ENCODE data around the gene CEMIP.

GRCh38 chr15:80730387-80730786 is 48.8 kb upstream of the CEMIP start:
- TF ChIP-seq CTCF (IDR thresholded peaks at IDR 0.05), result no peak
- no peak for TF ChIP-seq POLR2AphosphoS5 (IDR thresholded peaks at IDR 0.05; ENCODE audit: low read depth, low read length)
- no peak for TF ChIP-seq MEF2A (IDR thresholded peaks at IDR 0.05; ENCODE audit: borderline replicate concordance, low read depth)
- no peak for TF ChIP-seq RAD21 (IDR thresholded peaks at IDR 0.05; ENCODE audit: low read length)
- TF ChIP-seq SIN3A (IDR thresholded peaks at IDR 0.05; ENCODE audit: borderline replicate concordance, low read depth, low read length), result no peak
- no peak for TF ChIP-seq RFX5 (IDR thresholded peaks at IDR 0.05; ENCODE audit: low read length)
- TF ChIP-seq GABPA (IDR thresholded peaks at IDR 0.05; ENCODE audit: low read depth), result no peak
- TF ChIP-seq NRF1 (IDR thresholded peaks at IDR 0.05; ENCODE audit: low read depth, low read length), result no peak
- TF ChIP-seq NFIC (IDR thresholded peaks at IDR 0.05; ENCODE audit: borderline replicate concordance), result no peak
- TF ChIP-seq ZBTB33 (IDR thresholded peaks at IDR 0.05; ENCODE audit: borderline replicate concordance, low read depth), result no peak
- TF ChIP-seq TAF1 (IDR thresholded peaks at IDR 0.05; ENCODE audit: borderline replicate concordance, low read depth, low read length), result no peak
- no peak for TF ChIP-seq CHD2 (IDR thresholded peaks at IDR 0.05; ENCODE audit: low read length, partially characterized antibody)
- TF ChIP-seq EZH2phosphoT487 (IDR thresholded peaks at IDR 0.05; ENCODE audit: borderline replicate concordance, low read depth), result no peak
- TF ChIP-seq, protein P1, sequence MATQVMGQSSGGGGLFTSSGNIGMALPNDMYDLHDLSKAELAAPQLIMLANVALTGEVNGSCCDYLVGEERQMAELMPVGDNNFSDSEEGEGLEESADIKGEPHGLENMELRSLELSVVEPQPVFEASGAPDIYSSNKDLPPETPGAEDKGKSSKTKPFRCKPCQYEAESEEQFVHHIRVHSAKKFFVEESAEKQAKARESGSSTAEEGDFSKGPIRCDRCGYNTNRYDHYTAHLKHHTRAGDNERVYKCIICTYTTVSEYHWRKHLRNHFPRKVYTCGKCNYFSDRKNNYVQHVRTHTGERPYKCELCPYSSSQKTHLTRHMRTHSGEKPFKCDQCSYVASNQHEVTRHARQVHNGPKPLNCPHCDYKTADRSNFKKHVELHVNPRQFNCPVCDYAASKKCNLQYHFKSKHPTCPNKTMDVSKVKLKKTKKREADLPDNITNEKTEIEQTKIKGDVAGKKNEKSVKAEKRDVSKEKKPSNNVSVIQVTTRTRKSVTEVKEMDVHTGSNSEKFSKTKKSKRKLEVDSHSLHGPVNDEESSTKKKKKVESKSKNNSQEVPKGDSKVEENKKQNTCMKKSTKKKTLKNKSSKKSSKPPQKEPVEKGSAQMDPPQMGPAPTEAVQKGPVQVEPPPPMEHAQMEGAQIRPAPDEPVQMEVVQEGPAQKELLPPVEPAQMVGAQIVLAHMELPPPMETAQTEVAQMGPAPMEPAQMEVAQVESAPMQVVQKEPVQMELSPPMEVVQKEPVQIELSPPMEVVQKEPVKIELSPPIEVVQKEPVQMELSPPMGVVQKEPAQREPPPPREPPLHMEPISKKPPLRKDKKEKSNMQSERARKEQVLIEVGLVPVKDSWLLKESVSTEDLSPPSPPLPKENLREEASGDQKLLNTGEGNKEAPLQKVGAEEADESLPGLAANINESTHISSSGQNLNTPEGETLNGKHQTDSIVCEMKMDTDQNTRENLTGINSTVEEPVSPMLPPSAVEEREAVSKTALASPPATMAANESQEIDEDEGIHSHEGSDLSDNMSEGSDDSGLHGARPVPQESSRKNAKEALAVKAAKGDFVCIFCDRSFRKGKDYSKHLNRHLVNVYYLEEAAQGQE (IDR thresholded peaks at IDR 0.05; ENCODE audit: low read depth, low read length), result no peak
